ENCODE results near the gene GABRB2. TPM values are rescaled to one million over a fixed set of nuclear protein-coding genes. Genes with fewer than 3 reads are reported as not detected.
A peak's percentile ranks its signal among the peaks of the same experiment; 100 is the strongest.

The GABRB2 gene
- total RNA-seq, 1 donor from 2014 or later, result 0.20 TPM

GRCh38 chr5:161545344-161546094 lies 1.0 kb downstream of the GABRB2 start:
- Mint-ChIP-seq H3K36me3 (ENCODE audit: low read depth, unreplicated experiment) (peaks cover 2% of the 10 kb centered on the region), H3K4me1 (ENCODE audit: low read depth, unreplicated experiment) (peaks cover 6% of the 10 kb centered on the region), H3K4me3 (ENCODE audit: unreplicated experiment) (no peak overlapping the region), H3K9me3 (ENCODE audit: unreplicated experiment) (no peaks in the 10 kb centered on the region), H3K27me3 (ENCODE audit: low read depth, unreplicated experiment) (peaks cover 57% of the 10 kb centered on the region), H3K27ac (ENCODE audit: unreplicated experiment) (no peak overlapping the region)
- Histone ChIP-seq H3K27ac (ENCODE audit: low read depth, low read length) (no peak overlapping the region), H3K4me2 (ENCODE audit: low read length) (peak overlapping the region; percentile 92), H3K79me2 (ENCODE audit: insufficient read depth, low read length) (no peaks in the 10 kb centered on the region), H3K9me3 (ENCODE audit: insufficient read depth, low read depth, low read length) (no peaks in the 10 kb centered on the region), H3K4me3 (ENCODE audit: insufficient read depth, low read depth, low read length) (no peak overlapping the region), H2AFZ (ENCODE audit: low read depth, low read length) (no peak overlapping the region), H3K9ac (ENCODE audit: low read length) (no peak overlapping the region), H4K20me1 (ENCODE audit: insufficient read depth, low read length) (no peaks in the 10 kb centered on the region), H3K4me1 (ENCODE audit: insufficient read depth, low read length) (peaks cover 8% of the 10 kb centered on the region), H3K36me3 (ENCODE audit: insufficient read depth, low read length) (no peaks in the 10 kb centered on the region), H3K27me3 (ENCODE audit: insufficient read depth, low read length) (peaks cover 19% of the 10 kb centered on the region)
- TF ChIP-seq CTCF (IDR thresholded peaks at IDR 0.05; ENCODE audit: insufficient read depth, low read depth, low read length) (no peak), EZH2 (IDR thresholded peaks at IDR 0.05; ENCODE audit: insufficient read depth, low read length) (no peak)
- DNase-seq (ENCODE audit: low read depth) (no peak), FAIRE-seq (no peak)

GRCh38 chr5:161544350-161544765 lies 2.2 kb downstream of the GABRB2 start:
- Histone ChIP-seq H3K27me3 (ENCODE audit: insufficient read depth, low read length) (peaks cover 19% of the 10 kb centered on the region), H3K4me1 (ENCODE audit: insufficient read depth, low read length) (peaks cover 8% of the 10 kb centered on the region), H3K36me3 (ENCODE audit: insufficient read depth, low read length) (no peaks in the 10 kb centered on the region), H3K4me2 (ENCODE audit: low read length) (no peak overlapping the region), H2AFZ (ENCODE audit: low read depth, low read length) (no peak overlapping the region), H3K79me2 (ENCODE audit: insufficient read depth, low read length) (no peaks in the 10 kb centered on the region), H3K9ac (ENCODE audit: low read length) (no peak overlapping the region), H3K27ac (ENCODE audit: low read depth, low read length) (no peak overlapping the region), H4K20me1 (ENCODE audit: insufficient read depth, low read length) (no peaks in the 10 kb centered on the region), H3K9me3 (ENCODE audit: insufficient read depth, low read depth, low read length) (no peaks in the 10 kb centered on the region), H3K4me3 (ENCODE audit: insufficient read depth, low read depth, low read length) (no peak overlapping the region)
- Mint-ChIP-seq H3K27me3 (ENCODE audit: low read depth, unreplicated experiment) (peaks cover 54% of the 10 kb centered on the region), H3K4me3 (ENCODE audit: unreplicated experiment) (no peak overlapping the region), H3K27ac (ENCODE audit: unreplicated experiment) (no peak overlapping the region), H3K4me1 (ENCODE audit: low read depth, unreplicated experiment) (peaks cover 6% of the 10 kb centered on the region), H3K9me3 (ENCODE audit: unreplicated experiment) (no peaks in the 10 kb centered on the region), H3K36me3 (ENCODE audit: low read depth, unreplicated experiment) (peaks cover 2% of the 10 kb centered on the region)
- DNase-seq (ENCODE audit: low read depth) (peak; percentile 14), FAIRE-seq (no peak)
- TF ChIP-seq CTCF (IDR thresholded peaks at IDR 0.05; ENCODE audit: insufficient read depth, low read depth, low read length) (peak; percentile 67), EZH2 (IDR thresholded peaks at IDR 0.05; ENCODE audit: insufficient read depth, low read length) (no peak)

- no peak overlapping the region for H3K4me3 Mint-ChIP-seq (ENCODE audit: unreplicated experiment)
- Histone ChIP-seq H3K36me3 (ENCODE audit: insufficient read depth, low read length) (no peaks in the 10 kb centered on the region), H3K4me1 (ENCODE audit: insufficient read depth, low read length) (no peaks in the 10 kb centered on the region), H3K9ac (ENCODE audit: low read length) (no peak overlapping the region), H2AFZ (ENCODE audit: low read depth, low read length) (no peak overlapping the region), H3K79me2 (ENCODE audit: insufficient read depth, low read length) (no peaks in the 10 kb centered on the region), H3K27ac (ENCODE audit: low read depth, low read length) (no peak overlapping the region), H3K9me3 (ENCODE audit: insufficient read depth, low read depth, low read length) (no peaks in the 10 kb centered on the region), H3K4me3 (ENCODE audit: insufficient read depth, low read depth, low read length) (no peak overlapping the region), H3K27me3 (ENCODE audit: insufficient read depth, low read length) (no peaks in the 10 kb centered on the region), H4K20me1 (ENCODE audit: insufficient read depth, low read length) (no peaks in the 10 kb centered on the region), H3K4me2 (ENCODE audit: low read length) (no peak overlapping the region)
- no peak overlapping the region for H3K27ac Mint-ChIP-seq (ENCODE audit: unreplicated experiment)
- H3K27me3 Mint-ChIP-seq (ENCODE audit: low read depth, unreplicated experiment), result peaks cover 9% of the 10 kb centered on the region
- no peaks in the 10 kb centered on the region for H3K9me3 Mint-ChIP-seq (ENCODE audit: unreplicated experiment)
- no peak for FAIRE-seq
- H3K36me3 Mint-ChIP-seq (ENCODE audit: low read depth, unreplicated experiment), result no peaks in the 10 kb centered on the region
- TF ChIP-seq EZH2 (IDR thresholded peaks at IDR 0.05; ENCODE audit: insufficient read depth, low read length) (no peak), CTCF (IDR thresholded peaks at IDR 0.05; ENCODE audit: insufficient read depth, low read depth, low read length) (no peak)
- peaks cover 4% of the 10 kb centered on the region for H3K4me1 Mint-ChIP-seq (ENCODE audit: low read depth, unreplicated experiment)
- no peak for DNase-seq (ENCODE audit: low read depth)
Measured at GRCh38 chr5:161539016-161539415, 7.5 kb downstream of the GABRB2 start.

Measured in astrocyte (in vitro differentiated cells and primary cell).